Naive B cell (primary cell): Measurements from ENCODE around the gene SCAPER. TPM values are rescaled to one million over a fixed set of nuclear protein-coding genes. Genes with fewer than 3 reads are reported as not detected.
"Not testable (repeated sequence)": the region's sequence is repeated elsewhere in the genome, so short reads cannot be mapped to it uniquely, and the experiment has no call there.

Experiments
- ATAC-seq, 2 donors: fragments of 150-1000 bp; cut with Tn5 transposase; 2 replicates each; pipeline ENCODE4 v1.10.0; 2021; ENCODE audit warnings: low read depth in 2 of 2, mild to moderate bottlenecking in 2 of 2, moderate library complexity in 2 of 2
- DNase-seq: peaks from one replicate; pipeline ENCODE4 v3.0.0; 2022
- H3K27ac Mint-ChIP-seq, 6 donors: one replicate each; pipeline ENCODE4 v1.8.0; 2020 to 2022; ENCODE audit warnings: mild to moderate bottlenecking in 6 of 6, mixed read lengths in 6 of 6, moderate library complexity in 5 of 6, inconsistent platforms in 2 of 6
- H3K27me3 Mint-ChIP-seq, 3 donors: one replicate each; pipeline ENCODE4 v1.8.0; 2021 to 2022; ENCODE audit warnings: mixed read lengths in 3 of 3, mild to moderate bottlenecking in 1 of 3
- H3K36me3 Mint-ChIP-seq, 2 donors: one replicate each; pipeline ENCODE4 v1.8.0; 2020 to 2022; ENCODE audit warnings: mixed read lengths in 2 of 2, inconsistent platforms in 1 of 2, mild to moderate bottlenecking in 1 of 2
- H3K4me1 Mint-ChIP-seq, 3 donors: one replicate each; pipeline ENCODE4 v1.8.0; 2020 to 2022; ENCODE audit warnings: mixed read lengths in 3 of 3, inconsistent platforms in 1 of 3, mild to moderate bottlenecking in 1 of 3, moderate library complexity in 1 of 3
- H3K4me3 Mint-ChIP-seq, 8 donors: one replicate each; pipeline ENCODE4 v1.8.0; 2020 to 2022; ENCODE audit warnings: mild to moderate bottlenecking in 8 of 8, mixed read lengths in 8 of 8, moderate library complexity in 8 of 8, inconsistent platforms in 2 of 8
- H3K9me3 Mint-ChIP-seq, 7 donors: one replicate each; pipeline ENCODE4 v1.8.0; 2020 to 2022; ENCODE audit warnings: mixed read lengths in 7 of 7, mild to moderate bottlenecking in 5 of 7, inconsistent platforms in 2 of 7, moderate library complexity in 1 of 7
- polyA plus RNA-seq, 6 donors: library from polyadenylated mRNA; unstranded; fragments of 300-500 nt; fragmentation: Illumina TruSeq; gene quantifications; one replicate each; pipeline ENCODE4 v1.2.3, GENCODE V29; 2021; ENCODE audit warnings: low read depth in 6 of 6

The SCAPER gene
- polyA plus RNA-seq, 6 donors from 2014 or later, result 11.2 to 38.5 (median 19.0) TPM

DNA sequence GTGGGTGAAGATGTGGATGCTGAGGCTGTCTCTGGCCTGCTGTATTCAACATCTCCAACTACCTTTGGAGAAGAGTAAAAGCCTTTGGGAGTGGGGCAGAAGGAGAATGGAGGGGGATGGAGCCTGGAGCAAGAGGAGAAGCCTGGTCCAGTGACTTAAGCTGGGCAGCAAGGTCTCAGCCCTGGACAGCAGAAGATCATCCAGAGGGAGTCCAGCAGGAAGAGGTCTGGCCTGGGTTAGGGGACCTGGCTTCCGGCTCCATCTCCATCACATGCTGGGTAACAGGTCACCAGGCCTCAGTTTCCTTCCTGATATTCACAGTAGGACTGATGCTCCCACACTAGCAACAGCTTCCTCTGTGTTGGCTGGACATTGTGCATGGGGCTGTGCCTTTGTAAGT, 572.3 kb downstream of the SCAPER start:
- peaks cover 20 to 36% (median 31%) of the 10 kb centered on the region in 3 donors for H3K4me1 Mint-ChIP-seq
- peaks cover 76 to 81% (median 80%) of the 10 kb centered on the region in 3 donors for H3K27me3 Mint-ChIP-seq
- H3K27ac Mint-ChIP-seq, result no peak overlapping the region
- peaks cover 0 to 24% (median 10%) of the 10 kb centered on the region in 7 donors for H3K9me3 Mint-ChIP-seq
- peaks cover 3 to 7% of the 10 kb centered on the region in 2 donors for H3K36me3 Mint-ChIP-seq
- no peak overlapping the region for H3K4me3 Mint-ChIP-seq
- DNase-seq (no peak), ATAC-seq (no peak)

DNA sequence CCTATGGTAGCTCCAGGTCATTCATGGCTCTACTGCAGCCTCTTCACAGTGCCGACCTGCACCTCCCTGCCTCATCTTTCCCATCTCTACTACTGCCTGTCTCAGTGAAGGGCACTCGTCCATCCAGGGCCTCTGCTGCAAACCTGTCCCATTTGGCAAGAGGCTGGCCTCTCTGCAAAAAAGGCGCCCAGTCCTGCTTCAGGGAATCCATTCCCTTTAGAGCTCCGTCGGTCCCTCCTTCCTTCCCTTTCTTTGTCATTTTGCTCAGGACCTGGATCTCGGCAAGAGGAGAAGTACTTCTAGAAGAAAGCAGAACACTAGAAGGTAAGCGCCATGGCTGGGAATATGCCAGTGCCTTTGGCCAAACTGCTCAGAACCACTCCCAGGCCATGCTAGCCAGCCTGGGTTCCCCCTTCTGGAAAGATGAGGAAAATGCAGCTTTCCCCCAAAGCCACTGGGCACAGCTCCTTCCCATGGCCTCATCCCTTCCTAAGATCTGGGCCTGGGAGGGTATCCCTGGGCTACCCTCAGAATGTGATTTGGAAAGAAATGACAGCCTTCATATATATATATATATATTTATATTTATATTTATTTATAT, 575.0 kb downstream of the SCAPER start:
- Mint-ChIP-seq H3K4me1 (peaks cover 4 to 13% (median 9%) of the 10 kb centered on the region in 3 donors), H3K27ac (peak overlapping the region in 1 of 6 donors; percentile 73), H3K4me3 (no peak overlapping the region), H3K36me3 (peaks cover 0 to 4% of the 10 kb centered on the region in 2 donors), H3K27me3 (peaks cover 59 to 62% (median 59%) of the 10 kb centered on the region in 3 donors), H3K9me3 (peaks cover 0 to 10% (median under 1%) of the 10 kb centered on the region in 7 donors)
- DNase-seq (no peak), ATAC-seq (no peak)

DNA sequence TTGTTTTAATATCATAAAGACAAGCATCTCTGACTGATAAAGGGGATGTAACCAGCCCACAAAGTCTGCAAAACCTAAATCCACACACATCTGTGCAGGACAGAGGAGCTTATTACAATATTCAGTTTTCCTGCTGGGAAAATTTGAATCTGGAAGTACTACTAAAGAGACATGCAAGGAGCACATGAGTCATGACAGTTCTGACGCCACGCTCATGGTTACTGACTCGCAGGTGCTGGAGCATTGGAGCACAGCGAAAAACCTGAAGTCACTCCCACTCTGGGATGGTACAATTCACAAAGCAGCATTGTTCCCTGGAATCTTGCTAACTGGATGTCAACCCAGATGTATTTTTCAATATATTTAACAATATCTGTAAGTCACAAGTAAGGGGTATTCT, 576.2 kb downstream of the SCAPER start:
- Mint-ChIP-seq H3K4me1 (peaks cover under 1 to 2% (median 1%) of the 10 kb centered on the region in 3 donors), H3K27me3 (peaks cover 47 to 58% (median 49%) of the 10 kb centered on the region in 3 donors), H3K9me3 (peaks cover 0 to 2% (median 0%) of the 10 kb centered on the region in 7 donors), H3K4me3 (no peak overlapping the region), H3K36me3 (peaks cover 0 to 4% of the 10 kb centered on the region in 2 donors), H3K27ac (no peak overlapping the region)
- ATAC-seq, result no peak
- no peak for DNase-seq

DNA sequence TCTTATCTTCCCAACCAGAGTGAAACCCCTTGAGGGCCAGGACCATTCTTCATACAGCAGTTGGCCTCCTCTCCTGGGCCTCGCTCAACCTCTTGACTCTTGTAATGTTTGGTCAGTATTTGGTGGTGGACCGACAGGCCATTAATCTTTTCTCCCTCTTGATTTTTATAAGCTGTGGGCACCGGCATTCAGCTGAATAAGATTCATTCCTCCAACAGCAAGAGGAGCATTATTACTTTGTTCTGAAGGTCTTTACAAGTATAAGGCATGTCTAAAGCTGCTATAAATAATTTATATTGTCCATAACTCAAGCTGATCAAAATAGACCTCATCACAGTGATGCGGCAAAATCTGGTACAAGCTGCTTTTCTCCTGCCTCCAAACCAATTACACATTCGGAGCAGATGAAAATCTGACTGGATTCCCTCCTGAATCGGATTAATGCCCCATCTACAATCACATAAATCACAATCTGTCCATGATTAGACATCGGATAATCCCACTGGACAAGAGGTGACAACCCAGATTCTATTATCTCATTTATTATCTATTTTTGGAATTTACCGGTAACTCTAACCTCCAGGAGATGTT, 576.9 kb downstream of the SCAPER start:
- H3K4me3 Mint-ChIP-seq, result peak overlapping the region in 1 of 8 donors; percentile 58
- ATAC-seq (no peak), DNase-seq (no peak)
- H3K27me3 Mint-ChIP-seq, result peaks cover 41 to 55% (median 45%) of the 10 kb centered on the region in 3 donors
- H3K9me3 Mint-ChIP-seq, result no peaks in the 10 kb centered on the region
- no peaks in the 10 kb centered on the region for H3K4me1 Mint-ChIP-seq
- peak overlapping the region in 2 of 6 donors; percentile 2 to 91 for H3K27ac Mint-ChIP-seq
- H3K36me3 Mint-ChIP-seq, result peaks cover 0 to 4% of the 10 kb centered on the region in 2 donors

DNA sequence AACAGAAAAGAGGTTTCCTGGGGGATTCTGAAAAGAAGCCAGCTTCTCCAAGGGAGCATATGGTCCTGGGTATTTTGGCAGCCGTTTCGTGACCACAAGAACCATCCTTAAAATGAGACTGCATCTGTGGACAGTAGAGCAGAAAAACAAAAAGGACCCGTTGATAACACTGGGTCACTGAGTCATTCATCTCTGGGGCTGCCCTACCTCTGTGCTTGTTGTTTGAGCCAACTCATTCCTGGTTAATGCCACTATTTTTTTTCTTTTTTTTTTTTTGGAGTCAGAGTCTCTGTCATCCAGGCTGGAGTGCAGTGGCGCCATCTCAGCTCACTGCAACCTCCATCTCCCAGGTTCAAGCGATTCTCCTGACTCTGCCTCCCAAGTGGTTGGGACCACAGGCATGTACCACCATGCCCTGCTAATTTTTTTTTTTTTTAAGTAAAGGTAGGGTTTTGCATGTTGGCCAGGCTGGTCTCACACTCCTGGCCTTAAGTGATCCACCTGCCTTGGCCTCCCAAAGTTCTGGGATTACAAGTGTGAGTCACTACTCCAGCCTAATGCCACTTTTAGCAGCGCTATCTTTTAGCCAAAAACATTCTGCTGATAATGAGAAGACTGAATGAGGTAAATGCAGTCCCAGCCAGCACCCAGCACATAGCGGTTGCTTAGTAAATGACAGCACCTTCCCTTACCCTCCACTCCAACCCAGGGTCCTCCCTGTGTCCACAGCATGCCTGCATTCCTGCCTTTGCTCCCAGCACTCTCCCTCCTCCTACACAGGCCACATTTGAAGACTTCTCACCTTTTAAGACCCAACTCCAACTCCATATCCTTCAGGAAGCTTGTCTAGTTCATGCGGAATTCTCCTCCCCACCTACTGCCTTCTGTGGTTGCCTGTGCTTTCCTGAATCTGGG, 577.7 kb downstream of the SCAPER start:
- peak overlapping the region in 2 of 6 donors; percentile 2 to 91 for H3K27ac Mint-ChIP-seq
- H3K4me1 Mint-ChIP-seq, result no peaks in the 10 kb centered on the region
- H3K27me3 Mint-ChIP-seq, result peaks cover 40 to 48% (median 45%) of the 10 kb centered on the region in 3 donors
- DNase-seq (no peak), ATAC-seq (no peak)
- H3K4me3 Mint-ChIP-seq, result peak overlapping the region in 1 of 8 donors; percentile 58
- peaks cover 0 to 4% of the 10 kb centered on the region in 2 donors for H3K36me3 Mint-ChIP-seq
- H3K9me3 Mint-ChIP-seq, result no peaks in the 10 kb centered on the region

DNA sequence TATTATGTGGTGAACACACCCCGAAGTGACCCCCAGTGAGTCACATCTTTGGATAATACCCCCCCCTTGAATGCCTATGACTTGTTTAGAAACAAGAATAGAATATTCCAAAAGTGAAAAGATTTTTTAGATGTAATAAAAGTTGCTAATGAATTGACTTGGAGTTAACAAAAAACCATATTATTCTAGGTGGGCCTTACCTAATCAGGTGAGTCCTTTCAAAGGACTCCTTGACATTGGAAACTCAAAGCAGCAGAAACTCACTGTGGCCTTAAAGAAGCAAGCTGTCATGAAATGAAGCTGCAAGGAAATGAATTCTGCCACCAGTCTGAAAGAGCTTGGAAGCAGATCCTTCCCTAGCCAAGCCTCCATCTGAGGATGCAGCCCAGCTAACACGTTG, 579.4 kb downstream of the SCAPER start:
- ATAC-seq, result no peak

DNA sequence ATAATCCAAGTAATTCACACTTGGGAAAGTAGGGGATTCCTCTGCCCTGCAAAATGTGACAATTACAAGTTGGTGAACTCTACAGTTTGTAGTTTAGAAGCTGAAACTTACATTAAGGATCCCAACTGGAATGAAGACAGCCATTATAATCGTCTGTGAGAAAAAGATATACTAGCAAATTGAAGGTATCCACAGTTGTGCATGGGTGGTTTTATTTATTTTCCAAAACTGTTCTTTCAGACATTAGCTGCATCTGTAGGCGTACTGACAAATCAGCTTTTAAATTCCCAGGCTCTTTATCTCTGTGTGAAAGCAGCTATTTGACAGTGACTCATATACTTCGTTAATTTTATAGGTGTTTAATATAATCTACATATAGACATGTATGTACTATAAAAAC, 581.1 kb downstream of the SCAPER start:
- Mint-ChIP-seq H3K9me3 (no peaks in the 10 kb centered on the region), H3K27me3 (peaks cover 32 to 55% (median 41%) of the 10 kb centered on the region in 3 donors), H3K27ac (no peak overlapping the region), H3K4me1 (no peaks in the 10 kb centered on the region), H3K36me3 (peaks cover 0 to 4% of the 10 kb centered on the region in 2 donors), H3K4me3 (no peak overlapping the region)
- no peak for DNase-seq
- no peak for ATAC-seq

More for the DNA sequence above, 579.4 kb downstream of the SCAPER start:
- H3K4me3 Mint-ChIP-seq, result no peak overlapping the region
- H3K27me3 Mint-ChIP-seq, result peaks cover 46 to 53% (median 46%) of the 10 kb centered on the region in 3 donors
- DNase-seq, result no peak
- no peaks in the 10 kb centered on the region for H3K9me3 Mint-ChIP-seq
- H3K27ac Mint-ChIP-seq, result no peak overlapping the region
- H3K36me3 Mint-ChIP-seq, result peaks cover 0 to 4% of the 10 kb centered on the region in 2 donors
- H3K4me1 Mint-ChIP-seq, result no peaks in the 10 kb centered on the region

DNA sequence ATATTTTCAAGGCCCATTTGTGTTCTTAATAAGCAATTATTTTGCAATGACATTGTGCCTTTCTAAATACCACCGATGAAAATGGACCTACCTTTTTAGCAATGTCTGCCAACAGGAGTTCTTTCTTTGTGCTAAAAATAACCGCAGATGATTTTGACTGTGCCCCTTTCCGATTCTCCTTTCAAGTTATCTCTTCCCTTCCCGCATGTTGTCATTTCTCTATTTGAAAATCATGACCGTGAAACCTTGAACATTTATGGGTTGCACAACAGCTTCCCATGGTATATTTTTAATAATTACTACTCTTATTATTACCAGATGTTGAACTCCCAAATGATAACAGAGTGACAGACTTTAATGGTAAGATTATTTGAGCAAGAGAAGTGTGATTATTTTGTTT, 583.5 kb downstream of the SCAPER start:
- Mint-ChIP-seq H3K9me3 (no peaks in the 10 kb centered on the region), H3K4me1 (no peaks in the 10 kb centered on the region), H3K27ac (no peak overlapping the region), H3K27me3 (peaks cover 17 to 50% (median 25%) of the 10 kb centered on the region in 3 donors), H3K4me3 (no peak overlapping the region), H3K36me3 (no peaks in the 10 kb centered on the region)
- ATAC-seq (no peak), DNase-seq (no peak)

DNA sequence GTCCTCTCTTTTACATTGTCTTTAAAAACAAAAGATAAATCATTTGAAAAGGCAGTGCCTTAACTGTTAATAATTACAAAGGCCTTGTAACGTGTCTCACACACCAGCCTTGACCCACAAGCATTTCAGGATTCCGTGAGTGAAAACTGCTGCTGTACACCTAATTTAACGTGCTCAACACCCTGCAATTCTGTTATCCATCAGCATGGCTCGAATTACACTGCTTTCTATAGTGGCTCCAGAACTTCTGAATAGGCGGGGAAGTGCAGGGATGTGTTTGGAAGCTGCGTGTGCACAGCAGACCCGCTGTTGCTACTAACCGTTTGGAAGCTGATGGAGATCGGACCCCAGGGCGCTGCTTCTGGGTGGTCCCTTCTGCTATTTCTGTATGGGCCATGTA, 584.0 kb downstream of the SCAPER start:
- no peaks in the 10 kb centered on the region for H3K36me3 Mint-ChIP-seq
- no peak for ATAC-seq
- H3K9me3 Mint-ChIP-seq, result no peaks in the 10 kb centered on the region
- no peak for DNase-seq
- H3K4me1 Mint-ChIP-seq, result no peaks in the 10 kb centered on the region
- H3K4me3 Mint-ChIP-seq, result no peak overlapping the region
- H3K27me3 Mint-ChIP-seq, result peaks cover 15 to 50% (median 25%) of the 10 kb centered on the region in 3 donors
- H3K27ac Mint-ChIP-seq, result no peak overlapping the region

DNA sequence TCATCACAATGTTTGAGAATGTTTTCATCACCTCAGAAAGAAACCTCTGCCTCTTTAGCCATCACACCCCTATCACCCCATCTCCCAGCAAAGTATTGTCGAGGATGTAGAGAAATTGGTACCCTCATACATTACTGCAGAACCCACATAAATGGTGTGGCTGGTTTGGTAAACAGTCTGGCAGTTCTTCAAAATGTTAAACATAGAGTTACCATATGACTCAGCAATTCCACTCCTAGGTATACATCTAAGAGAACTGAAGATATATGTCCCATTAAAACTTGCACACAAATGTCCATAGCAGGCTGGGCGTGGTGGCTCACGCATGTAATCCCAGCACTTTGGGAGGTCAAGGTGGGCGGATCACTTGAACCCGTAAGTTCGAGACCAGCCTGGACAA, 585.1 kb downstream of the SCAPER start:
- H3K9me3 Mint-ChIP-seq, result no peaks in the 10 kb centered on the region
- no peak for DNase-seq
- no peak overlapping the region for H3K27ac Mint-ChIP-seq
- H3K27me3 Mint-ChIP-seq, result peaks cover 16 to 50% (median 25%) of the 10 kb centered on the region in 3 donors
- no peak overlapping the region for H3K4me3 Mint-ChIP-seq
- no peaks in the 10 kb centered on the region for H3K4me1 Mint-ChIP-seq
- ATAC-seq, result no peak
- no peaks in the 10 kb centered on the region for H3K36me3 Mint-ChIP-seq

DNA sequence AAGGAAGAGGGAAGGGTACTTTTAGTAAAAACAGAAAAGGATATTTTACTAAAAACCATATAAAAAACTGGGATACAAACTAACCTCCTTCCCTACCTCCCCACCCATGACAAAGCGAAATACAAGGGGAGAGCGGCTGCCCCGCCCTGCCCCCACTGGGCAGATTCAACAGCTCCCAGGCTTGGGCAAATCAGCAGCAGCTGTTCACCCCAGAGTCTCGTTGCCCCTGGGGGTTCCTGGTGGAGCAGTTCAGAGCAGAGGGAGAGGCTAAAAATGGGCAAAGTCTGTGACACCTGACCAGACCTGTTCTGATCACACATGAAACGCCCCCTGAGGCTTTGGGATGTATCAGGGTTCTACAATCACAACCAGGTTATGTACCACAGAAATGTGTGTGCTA, 591.4 kb downstream of the SCAPER start:
- Mint-ChIP-seq H3K9me3 (no peaks in the 10 kb centered on the region), H3K4me3 (peak overlapping the region in 3 of 8 donors; percentile 7 to 88 (median 12)), H3K4me1 (peaks cover 10 to 28% (median 16%) of the 10 kb centered on the region in 3 donors), H3K27me3 (peaks cover 0 to 5% (median 5%) of the 10 kb centered on the region in 3 donors), H3K36me3 (no peaks in the 10 kb centered on the region), H3K27ac (no peak overlapping the region)
- DNase-seq (no peak), ATAC-seq (no peak)

DNA sequence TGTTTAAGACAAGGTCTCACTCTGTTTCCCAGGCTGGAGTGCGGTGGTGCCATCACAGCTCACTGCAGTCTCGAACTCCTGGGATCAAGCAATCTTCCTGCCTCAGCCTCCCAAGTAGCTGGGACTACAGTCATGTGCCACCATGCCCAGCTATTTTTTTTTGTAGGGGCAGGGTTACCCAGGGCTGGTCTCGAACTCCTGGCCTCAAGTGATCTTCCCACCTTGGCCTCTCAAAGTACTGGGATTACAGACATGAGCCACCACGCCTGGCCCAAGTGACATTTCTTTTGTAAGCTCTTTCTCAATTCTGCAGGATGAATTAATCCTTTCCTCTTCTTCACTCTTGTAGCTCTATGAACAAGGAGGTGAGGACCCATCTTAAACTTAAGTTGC, 592.0 kb downstream of the SCAPER start:
- H3K4me3 Mint-ChIP-seq, result peak overlapping the region; percentile 12 to 91 (median 79)

DNA sequence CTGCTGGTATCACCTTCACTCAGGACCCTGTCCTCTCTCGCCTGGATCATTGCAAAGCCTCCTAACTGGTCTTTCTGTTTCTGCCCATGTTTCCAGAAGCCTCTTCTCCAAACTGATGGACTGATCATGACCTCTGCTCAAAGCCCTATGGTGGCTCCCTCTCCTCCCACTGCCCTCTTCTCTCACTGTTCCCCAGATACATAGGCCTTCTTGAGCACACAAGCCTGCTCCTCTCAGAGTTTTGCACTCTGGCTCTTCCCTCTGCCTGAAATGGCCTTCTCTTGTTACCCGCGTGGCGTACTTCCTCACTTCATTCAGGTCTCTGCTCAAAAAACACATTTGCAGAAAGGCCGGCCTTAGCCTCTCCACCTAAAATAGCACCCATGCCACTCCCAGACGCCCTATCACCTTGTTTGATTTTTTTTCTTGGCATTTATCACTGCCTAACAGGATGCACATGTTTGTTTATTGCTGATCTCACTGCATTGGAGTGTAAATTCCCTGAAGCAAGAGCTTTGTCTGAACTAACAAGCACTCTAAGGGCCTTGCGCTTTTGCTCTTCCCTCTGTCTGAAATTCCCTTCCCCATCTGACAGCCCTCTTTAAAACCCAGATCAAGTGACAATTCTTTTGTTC, 592.5 kb downstream of the SCAPER start:
- H3K9me3 Mint-ChIP-seq, result no peaks in the 10 kb centered on the region
- H3K27ac Mint-ChIP-seq, result peak overlapping the region in 4 of 6 donors; percentile 16 to 93 (median 66)
- peaks cover 0 to 5% (median 0%) of the 10 kb centered on the region in 3 donors for H3K27me3 Mint-ChIP-seq
- DNase-seq, result no peak
- H3K4me1 Mint-ChIP-seq, result peaks cover 11 to 28% (median 16%) of the 10 kb centered on the region in 3 donors
- H3K4me3 Mint-ChIP-seq, result peak overlapping the region; percentile 72 to 93 (median 88)
- ATAC-seq, result no peak
- H3K36me3 Mint-ChIP-seq, result no peaks in the 10 kb centered on the region

More for the DNA sequence above, 592.0 kb downstream of the SCAPER start:
- not testable (repeated sequence) for H3K27ac Mint-ChIP-seq, ATAC-seq, H3K9me3 Mint-ChIP-seq, DNase-seq, H3K36me3 Mint-ChIP-seq, H3K27me3 Mint-ChIP-seq
- H3K4me1 Mint-ChIP-seq, result peaks cover 11 to 28% (median 16%) of the 10 kb centered on the region in 3 donors
